Epidermal melanocyte (primary cell): Measurements from ENCODE around the gene LITAF.
"Not testable (repeated sequence)": the region's sequence is repeated elsewhere in the genome, so short reads cannot be mapped to it uniquely, and the experiment has no call there.

Experiments
- DNase-seq: peaks from one replicate; pipeline ENCODE4 v3.0.0; 2011; ENCODE audit warnings: low spot score; ENCODE audit not compliant: insufficient read length

Gene LITAF

GRCh38 chr16:11621539-11621919 is 34.8 kb upstream of the LITAF start:
- no peak for DNase-seq

GRCh38 chr16:11620243-11621003 is 33.7 kb upstream of the LITAF start:
- no peak for DNase-seq

DNA sequence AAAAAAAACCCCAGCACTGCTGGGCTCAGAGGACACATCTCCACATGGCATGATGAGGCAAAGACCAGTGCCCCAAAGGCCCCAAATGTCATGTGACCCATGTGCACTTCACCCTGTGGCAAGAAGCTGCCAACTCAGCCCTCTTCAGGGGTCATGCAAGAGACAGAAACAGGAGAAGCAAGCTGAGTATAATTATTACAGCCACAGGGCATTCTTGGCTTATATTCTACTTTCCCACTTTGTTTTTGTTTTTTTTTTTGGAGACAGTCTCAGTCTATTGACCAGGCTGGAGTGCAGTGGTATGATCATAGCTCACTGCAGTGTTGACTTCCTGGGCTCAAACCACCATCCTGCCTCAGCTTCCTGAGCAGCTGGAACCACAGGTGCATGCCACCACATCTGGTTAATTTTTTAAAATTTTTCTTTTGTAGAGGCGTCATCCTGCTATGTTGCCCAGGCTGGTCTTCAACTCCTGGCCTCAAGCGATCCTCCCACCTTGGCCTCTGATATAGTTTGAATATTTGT is 32.7 kb upstream of the LITAF start:
- DNase-seq = no peak

DNA sequence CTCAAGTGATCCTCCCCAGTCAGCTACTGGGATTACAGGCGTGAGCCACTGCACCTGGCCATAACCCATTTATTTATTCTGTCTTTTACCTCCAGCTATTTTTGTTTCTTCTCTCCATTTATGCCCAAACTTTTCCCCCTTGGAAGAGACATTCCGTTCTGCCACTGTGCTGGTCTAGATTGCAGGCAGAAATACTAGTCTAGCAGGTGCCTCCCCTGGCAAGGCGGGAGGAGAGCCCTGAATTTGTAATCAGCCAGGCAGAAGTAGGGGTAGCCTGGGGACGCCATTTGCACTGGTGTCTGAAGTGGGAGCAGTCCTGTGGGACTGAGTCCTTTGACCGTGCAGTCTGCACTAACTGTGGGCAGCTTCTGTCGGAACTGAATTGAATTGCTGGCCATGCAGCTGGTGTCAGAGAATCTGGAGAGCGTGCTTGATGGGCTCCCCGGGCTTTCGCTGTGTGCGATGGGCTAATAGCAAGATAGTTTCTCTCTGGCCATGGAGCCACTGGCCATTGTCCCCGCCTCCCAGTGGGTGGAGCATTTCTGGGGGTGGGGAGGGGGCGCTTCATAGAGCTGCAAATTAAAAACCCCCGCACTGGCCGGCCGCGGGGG is 31.5 kb upstream of the LITAF start:
- DNase-seq = no peak

DNA sequence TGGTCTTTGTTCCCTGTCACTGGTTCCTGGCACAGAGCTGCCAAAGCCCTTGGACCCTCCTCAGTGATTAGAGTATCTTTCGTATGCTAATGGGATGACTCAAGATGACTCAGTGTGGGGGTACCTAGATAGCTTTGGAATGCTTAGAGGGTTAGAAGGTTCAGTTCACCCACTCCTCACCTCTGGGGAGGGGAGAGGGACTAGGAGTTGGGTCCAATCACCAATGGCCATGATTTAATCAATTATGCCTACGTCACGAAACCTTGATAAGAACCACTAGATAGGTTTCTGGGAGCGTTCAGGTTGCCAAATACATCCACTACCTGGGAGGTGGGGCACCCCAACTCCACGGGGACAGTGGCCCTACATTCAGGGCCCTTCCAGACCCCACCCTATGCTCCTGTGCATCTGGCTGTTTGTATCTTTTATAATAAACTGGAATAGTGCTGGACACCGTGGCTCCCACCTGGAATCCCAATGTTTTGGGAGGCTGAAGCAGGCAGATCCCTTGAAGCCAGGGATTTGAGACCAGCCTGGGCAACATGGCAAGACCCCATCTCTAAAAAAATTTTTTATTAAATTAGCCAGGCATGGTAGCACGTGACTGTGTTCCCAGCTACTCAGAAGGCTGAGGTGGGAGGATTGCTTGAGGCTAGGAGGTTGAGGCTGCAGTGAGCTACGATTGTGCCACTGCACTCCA is 29.2 kb upstream of the LITAF start:
- no peak for DNase-seq

- no peak for DNase-seq
These were observed 28.0 kb upstream of the LITAF start for GRCh38 chr16:11614587-11615175.

DNA sequence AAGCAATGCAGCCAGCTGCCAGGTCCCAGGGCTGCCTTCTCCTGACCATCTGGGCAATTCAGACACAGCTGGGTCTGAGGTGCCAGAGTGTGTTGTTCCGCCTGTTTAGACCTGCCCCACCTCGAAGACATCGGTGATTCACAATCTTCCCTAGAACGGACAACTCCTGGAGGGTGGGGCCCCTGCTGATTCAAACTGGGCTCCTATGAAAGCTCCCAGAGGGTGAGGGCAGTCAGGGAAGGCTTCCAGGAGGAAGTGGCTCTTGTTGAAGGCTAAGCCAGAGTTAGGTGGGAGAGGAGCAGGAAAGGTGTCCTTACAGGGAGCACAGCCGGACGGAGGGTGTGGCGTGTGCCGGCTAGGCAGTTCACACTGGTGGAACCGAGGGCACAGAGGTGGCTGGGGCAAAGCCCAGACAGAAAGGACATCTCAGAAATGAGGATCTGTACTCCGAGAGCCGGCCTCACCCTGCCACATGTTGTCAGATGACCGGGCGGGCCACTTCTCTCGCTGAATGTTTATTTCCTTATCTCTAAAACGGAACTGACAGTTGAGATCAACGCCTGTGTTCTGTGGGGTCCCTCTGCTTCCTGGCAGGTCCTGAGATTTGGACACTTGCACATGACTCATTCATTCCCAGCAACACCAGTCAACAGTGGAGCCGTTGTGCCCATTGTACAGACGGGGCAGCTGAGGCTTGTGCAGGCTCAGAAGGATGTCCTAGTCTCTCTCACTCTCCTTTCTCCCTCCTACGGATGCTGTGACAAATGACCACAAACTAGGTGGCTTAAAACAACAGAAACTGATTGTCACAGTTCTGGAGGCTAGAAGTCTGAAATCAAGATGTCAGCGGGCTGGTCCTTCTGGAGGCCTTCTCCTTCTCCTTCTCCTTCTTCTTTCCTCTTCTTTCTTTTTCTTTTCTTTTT is 26.9 kb upstream of the LITAF start:
- no peak for DNase-seq

GRCh38 chr16:11612665-11613025 is 25.9 kb upstream of the LITAF start:
- DNase-seq = no peak

DNA sequence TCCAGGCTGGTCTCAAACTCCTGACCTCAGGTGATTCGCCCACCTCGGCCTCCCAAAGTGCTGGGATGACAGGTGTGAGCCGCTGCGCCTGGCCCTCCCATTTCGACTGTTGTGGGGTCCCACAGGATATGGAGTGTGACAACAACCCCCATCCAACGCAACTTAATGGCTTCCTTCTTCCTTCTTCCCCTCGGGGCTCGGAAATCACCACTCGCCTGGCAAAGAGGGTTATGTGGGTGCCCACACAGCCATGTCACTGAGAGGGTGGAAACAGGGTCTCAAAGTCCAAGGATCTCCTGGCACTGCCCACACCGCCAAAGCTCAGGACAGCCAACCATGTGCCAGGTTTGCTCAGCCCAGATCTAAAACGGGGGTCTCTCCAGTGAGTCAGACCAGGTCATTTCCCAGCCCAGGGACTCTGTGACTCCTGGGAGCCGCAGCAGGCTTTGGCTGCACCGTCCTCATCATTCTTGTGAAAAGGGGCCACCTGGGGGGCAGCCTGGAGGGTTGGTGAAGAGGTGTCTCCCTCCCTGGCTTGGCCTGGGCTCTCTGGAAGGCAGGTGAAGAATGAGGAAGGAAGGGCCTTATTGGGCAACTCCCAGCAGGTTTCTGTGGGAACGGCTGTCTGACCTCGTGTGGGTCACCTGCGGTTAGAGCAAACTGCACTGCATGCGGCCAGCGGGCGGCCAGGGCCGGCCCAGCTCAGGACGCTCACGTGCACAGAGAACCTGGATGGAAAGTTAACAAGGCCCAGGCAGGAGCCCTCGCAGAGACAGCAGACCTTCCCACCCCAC is 25.3 kb upstream of the LITAF start:
- no peak for DNase-seq

DNA sequence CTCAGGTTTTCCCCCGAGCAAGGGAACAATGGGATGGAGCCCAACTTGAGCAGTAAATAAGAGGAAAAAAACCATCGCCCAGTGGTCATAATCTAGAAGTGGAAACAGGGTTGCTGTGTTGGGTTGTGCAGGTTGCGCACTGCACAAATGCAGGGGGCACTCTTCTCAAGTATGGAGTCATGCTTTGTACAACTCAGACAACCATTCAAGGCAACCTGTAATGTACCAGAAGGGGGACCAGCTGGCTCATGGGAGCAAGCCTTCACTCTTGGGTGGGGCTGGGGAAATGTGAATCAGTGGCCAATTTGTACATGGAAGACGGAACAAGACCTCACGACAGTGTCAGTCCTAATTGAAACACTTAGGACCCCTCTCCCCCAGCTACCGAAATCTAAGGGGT is 23.9 kb upstream of the LITAF start:
- no peak for DNase-seq

DNA sequence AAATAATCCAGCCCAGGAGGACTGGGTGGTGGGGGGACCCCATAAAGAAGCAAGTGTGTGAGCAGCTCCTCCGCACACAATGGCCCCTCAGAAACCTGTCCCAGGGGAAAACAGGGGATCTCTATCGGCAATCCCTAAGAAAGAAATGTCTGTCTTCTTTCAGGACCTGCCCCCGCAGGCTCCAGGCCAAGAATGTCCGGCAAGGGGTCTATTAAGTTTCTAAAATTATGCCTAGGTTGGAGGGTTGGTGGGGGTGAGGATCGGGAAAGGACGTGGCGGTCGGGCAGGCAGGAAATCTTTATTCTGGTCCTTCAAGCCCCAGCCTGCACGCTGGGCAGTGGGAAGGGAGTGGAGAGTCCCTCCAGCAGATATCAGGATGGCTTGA is 23.4 kb upstream of the LITAF start:
- DNase-seq = no peak

DNA sequence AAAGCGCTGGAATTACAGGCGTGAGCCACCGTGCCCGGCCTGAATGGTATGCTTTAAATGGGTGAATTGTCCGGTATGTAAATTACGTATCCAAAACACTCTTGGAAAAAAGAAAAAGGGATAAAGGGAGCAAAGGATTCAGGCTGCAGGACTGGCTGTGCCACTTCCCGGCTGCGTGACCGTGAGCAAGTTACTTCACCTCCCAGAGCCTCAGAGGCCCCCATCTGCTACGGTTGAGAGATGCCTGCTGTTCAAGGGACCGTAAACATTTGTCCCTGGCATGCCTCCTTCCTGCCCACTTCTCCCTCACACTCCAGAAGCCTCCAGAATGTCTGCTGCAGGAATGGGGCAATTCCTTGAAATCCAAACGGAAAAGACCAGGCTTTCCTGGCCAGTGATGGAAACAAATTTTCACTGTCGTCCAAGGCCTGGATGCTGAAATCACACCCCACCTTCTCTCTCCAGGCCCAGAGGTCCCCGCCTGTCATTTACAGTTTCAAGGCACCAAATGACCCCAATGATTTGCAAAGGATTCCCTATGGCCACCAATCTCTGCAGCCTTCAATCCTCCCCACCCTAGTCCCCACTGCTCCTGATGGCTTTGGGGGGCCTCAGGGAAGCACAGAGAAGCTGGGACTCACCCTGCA is 22.9 kb upstream of the LITAF start:
- DNase-seq = no peak

DNA sequence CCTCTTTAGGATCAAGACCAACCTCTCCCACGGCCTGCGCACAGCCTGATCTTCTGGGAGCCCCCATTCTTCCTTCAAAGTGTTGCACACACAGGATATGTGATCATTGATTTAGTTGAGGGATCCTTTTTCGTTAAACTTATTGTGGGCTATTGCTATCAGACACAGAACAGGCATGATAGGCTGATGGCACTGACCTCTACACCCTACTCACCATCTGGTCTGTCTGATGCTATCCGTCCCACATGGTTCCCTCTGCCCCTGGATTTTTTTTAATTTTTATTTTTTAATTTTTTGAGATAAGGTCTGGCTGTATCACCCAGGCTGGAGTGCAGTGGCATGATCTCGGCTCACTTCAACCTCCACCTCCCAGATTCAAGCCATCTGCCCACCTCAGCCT is 19.2 kb upstream of the LITAF start:
- no peak for DNase-seq

- no peak for DNase-seq
These were observed 18.8 kb upstream of the LITAF start for GRCh38 chr16:11605564-11605886.

DNA sequence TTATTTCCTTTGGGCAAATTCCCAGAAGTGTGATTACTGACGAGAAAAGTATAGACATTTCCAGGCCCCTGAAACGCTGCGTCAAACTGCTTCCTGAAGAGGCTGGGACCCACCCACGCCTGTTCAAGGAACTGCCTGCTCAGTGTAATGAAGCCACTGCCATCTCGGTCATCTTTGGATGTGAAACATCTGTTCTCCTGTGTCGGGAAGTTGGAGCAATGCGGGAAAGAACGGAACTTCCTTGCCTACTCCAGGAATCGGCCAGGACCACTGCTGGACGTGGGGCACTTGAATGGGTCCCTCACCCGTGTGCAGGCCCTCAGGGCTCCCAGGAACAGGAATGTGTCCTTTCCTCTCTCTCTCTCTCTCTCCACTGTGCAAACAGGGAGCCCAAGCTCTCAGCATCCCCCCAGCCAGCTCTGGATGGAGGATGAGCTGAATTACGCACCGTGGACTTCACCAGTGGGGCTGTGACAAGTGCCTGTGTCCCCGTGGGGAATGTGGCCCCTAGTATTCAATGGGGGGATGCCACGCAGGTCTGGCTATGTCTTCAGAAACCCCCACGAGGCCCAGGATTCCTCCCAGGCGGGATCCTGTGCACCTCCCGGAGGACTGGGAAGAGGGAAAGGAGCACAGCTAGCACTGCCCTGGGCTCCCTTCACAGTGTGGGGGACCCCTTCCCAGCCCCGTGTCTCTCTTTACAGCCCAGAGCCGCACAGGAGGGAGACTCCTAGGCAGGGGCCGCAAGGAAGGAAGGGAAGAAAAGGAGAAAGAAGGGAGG is 18.3 kb upstream of the LITAF start:
- DNase-seq = no peak

DNA sequence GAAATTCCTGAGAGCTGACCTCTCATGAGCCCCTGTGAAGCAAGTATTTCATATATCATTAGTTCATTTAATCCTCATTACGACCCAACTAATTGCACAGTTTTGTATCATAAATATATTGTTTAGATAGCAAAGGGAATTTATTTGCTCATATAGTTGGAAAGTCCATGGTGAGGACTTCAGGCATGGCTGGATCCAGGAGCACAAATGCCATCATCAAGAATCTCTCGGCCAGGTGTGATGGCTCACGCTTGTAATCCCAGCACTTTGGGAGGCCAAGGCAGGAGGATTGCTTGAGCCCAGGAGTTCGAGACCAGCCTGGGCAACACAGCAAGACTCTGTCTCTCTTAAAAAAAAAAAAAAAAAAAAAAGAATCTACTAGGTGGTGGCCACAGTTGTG is 17.6 kb upstream of the LITAF start:
- DNase-seq = not testable (repeated sequence)

- DNase-seq = no peak
These were observed 16.6 kb upstream of the LITAF start for GRCh38 chr16:11603331-11603750.

- DNase-seq = no peak
These were observed 15.6 kb upstream of the LITAF start for GRCh38 chr16:11602321-11602720.

DNA sequence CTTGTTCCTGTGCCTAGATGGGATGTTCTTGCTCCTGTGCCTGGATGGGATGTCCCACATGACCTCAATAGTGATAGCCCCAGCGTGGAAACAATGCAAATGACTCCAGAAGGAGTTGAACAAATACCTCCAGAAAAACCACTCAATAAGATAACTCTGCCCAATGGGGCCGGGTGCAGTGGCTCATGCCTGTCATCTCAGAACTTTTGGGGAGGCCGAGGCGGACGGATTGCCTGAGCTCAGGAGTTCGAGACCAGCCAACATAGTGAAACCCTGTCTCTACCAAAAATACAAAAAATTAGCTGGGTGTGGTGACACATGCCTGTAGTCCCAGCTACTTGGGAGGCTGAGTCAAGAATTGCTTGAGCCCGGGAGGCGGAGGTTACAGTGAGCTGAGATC is 15.2 kb upstream of the LITAF start:
- DNase-seq = no peak
